OCI-LY3 (cell line): ENCODE measurements around the gene POLL.

Experiments
- H2AFZ ChIP-seq: fragments of 200-600, 300-600 bp; shearing (Covaris generic); 2 replicates; pipeline ENCODE4 v1.6.0; 2014; ENCODE audit warnings: antibody characterized with exemption, low read depth, low read length
- H3K27ac ChIP-seq: fragments of 200-600, 300-600 bp; sonication (generic); 2 replicates; pipeline ENCODE4 v1.5.1; 2014; ENCODE audit warnings: mild to moderate bottlenecking, low read length, moderate library complexity, mixed read lengths
- H3K27me3 ChIP-seq: fragments of 200-600, 300-600 bp; sonication (generic); 2 replicates; pipeline ENCODE4 v1.6.1; 2014; ENCODE audit warnings: low read depth, low read length, mixed read lengths
- H3K36me3 ChIP-seq: fragments of 200-600, 300-600 bp; sonication (generic); replicated peaks from 2 replicates; pipeline ENCODE3; 2014; ENCODE audit warnings: low read depth, low read length, mixed read lengths
- H3K4me1 ChIP-seq: fragments of 300-600, 200-600 bp; sonication (generic); 2 replicates; pipeline ENCODE4 v1.6.1; 2014; ENCODE audit warnings: low read length, mixed read lengths
- H3K4me2 ChIP-seq: fragments of 200-600, 300-600 bp; sonication (generic); 2 replicates; pipeline ENCODE4 v1.6.1; 2014; ENCODE audit warnings: low read length, mixed read lengths
- H3K4me3 ChIP-seq: fragments of 300-600, 200-600 bp; sonication (generic); 2 replicates; pipeline ENCODE4 v1.5.1; 2014; ENCODE audit warnings: antibody characterized with exemption, mild to moderate bottlenecking, low read length, moderate library complexity
- H3K79me2 ChIP-seq: fragments of 300-600, 200-600 bp; shearing (Covaris generic); 2 replicates; pipeline ENCODE4 v1.6.1; 2014; ENCODE audit warnings: mild to moderate bottlenecking, low read length, mixed read lengths
- H3K9ac ChIP-seq: fragments of 300-600, 200-600 bp; shearing (Covaris generic); 2 replicates; pipeline ENCODE4 v1.6.0; 2014; ENCODE audit warnings: mild to moderate bottlenecking, low read length, moderate library complexity
- H3K9me3 ChIP-seq: fragments of 200-600, 300-600 bp; shearing (Covaris generic); 2 replicates; pipeline ENCODE4 v1.6.1; 2014; ENCODE audit warnings: low read length, mixed read lengths; ENCODE audit not compliant: insufficient read depth
- H4K20me1 ChIP-seq: fragments of 200-600, 300-600 bp; sonication (generic); 2 replicates; pipeline ENCODE4 v1.6.1; 2016; ENCODE audit warnings: low read length, mixed read lengths; ENCODE audit not compliant: insufficient read depth
- CTCF ChIP-seq: fragments of 200-600, 300-600 bp; sonication (generic); IDR thresholded peaks from 2 replicates; pipeline ENCODE4 v1.5.1; 2014; ENCODE audit warnings: antibody characterized with exemption, low read length, low read depth
- EZH2phosphoT487 ChIP-seq: fragments of 200-600 bp; shearing (Covaris generic); IDR thresholded peaks from 2 replicates; pipeline ENCODE4 v1.6.1; 2018; ENCODE audit warnings: antibody characterized with exemption, mixed run types, low read depth

Gene POLL

GRCh38 chr10:101575091-101575490 is 13.0 kb downstream of the POLL start:
- Histone ChIP-seq H3K9ac (no peak overlapping the region), H4K20me1 (no peaks in the 10 kb centered on the region), H3K27ac (no peak overlapping the region), H3K4me2 (no peak overlapping the region), H3K4me3 (no peak overlapping the region), H3K4me1 (no peaks in the 10 kb centered on the region; the same call in 1 of the 2 replicates), H2AFZ (no peak overlapping the region), H3K36me3 (no peaks in the 10 kb centered on the region), H3K79me2 (no peaks in the 10 kb centered on the region), H3K9me3 (no peaks in the 10 kb centered on the region), H3K27me3 (no peaks in the 10 kb centered on the region)
- TF ChIP-seq EZH2phosphoT487 (no peak), CTCF (no peak)

DNA sequence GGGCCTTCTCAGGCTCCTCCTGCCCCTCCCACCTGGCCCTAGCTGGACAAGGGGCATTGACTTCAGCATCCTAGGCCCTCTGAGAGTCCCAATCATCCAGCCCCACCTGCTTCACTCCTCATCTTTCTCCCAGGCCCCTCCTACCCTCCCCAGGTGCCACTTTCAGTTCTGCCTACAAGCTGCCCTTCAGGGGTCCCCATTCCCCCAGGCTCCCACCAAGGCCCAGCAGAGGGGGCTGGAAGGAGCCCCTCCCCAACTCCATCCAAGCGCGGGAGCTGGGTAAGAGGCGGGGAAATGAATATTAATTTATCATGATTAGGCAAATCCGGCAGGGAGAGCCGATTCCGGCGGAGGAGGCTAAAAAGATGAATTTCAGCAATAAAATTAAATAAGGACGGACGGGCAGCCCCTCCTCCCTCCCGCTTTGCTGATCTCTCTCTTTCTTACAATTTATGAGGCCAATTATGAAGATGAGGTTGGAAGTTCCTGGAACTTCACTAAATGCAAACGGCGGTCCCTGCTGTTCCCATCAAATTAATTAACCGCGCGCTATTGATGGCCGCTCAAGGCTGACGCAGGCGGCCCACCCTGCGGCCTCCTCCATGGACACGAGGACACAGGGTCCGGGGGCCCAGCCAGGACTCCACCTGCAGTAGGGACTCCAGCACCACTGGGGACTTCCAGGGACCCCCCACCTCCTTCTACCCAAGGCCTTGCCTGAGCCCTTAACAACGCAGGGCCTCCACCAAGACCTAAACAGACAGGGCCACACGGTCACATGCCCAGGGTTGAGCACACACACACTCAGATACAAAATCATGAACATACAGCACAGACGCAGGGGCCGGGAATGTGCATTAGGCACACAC is 13.9 kb downstream of the POLL start:
- H2AFZ ChIP-seq = no peak overlapping the region
- H3K27ac ChIP-seq = no peak overlapping the region
- no peaks in the 10 kb centered on the region for H3K36me3 ChIP-seq
- H3K79me2 ChIP-seq = no peaks in the 10 kb centered on the region
- H3K27me3 ChIP-seq = no peaks in the 10 kb centered on the region
- H3K9me3 ChIP-seq = no peaks in the 10 kb centered on the region
- H3K9ac ChIP-seq = no peak overlapping the region
- no peaks in the 10 kb centered on the region for H4K20me1 ChIP-seq
- no peaks in the 10 kb centered on the region; the same call in 1 of the 2 replicates for H3K4me1 ChIP-seq
- TF ChIP-seq EZH2phosphoT487 (no peak), CTCF (no peak)
- H3K4me2 ChIP-seq = no peak overlapping the region
- H3K4me3 ChIP-seq = no peak overlapping the region

DNA sequence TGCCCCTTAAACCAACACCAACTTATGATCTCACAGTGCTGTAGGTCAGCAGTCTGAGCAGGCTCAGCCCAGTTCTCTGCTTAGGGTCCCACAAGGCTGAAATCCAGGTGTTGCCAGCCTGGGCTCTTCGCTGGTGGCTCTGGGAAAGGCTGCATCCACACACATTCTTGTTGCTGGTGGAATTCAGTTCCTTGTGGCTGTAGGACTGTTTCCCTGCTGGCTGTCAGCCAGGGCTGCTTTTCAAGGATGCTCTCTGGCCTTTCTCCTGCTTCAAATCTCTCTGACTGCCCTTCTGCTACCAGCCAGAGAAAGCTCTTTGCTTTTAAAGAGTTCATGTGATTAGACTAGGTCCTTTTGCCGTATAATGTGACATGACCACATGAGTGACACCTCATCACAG is 15.3 kb downstream of the POLL start:
- 0 out of 2 replicates have a peak, but pooled peaks cover 4% of the 10 kb centered on the region for H3K27me3 ChIP-seq
- H2AFZ ChIP-seq = no peak overlapping the region

More for the DNA sequence above, 15.3 kb downstream of the POLL start:
- TF ChIP-seq CTCF = no peak
- no peak for TF ChIP-seq EZH2phosphoT487
- Histone ChIP-seq H4K20me1 (no peaks in the 10 kb centered on the region), H3K27ac (no peak overlapping the region), H3K4me3 (no peak overlapping the region), H3K9ac (no peak overlapping the region), H3K79me2 (no peaks in the 10 kb centered on the region), H3K4me1 (no peaks in the 10 kb centered on the region; the same call in 1 of the 2 replicates), H3K36me3 (no peaks in the 10 kb centered on the region), H3K4me2 (no peak overlapping the region), H3K9me3 (no peaks in the 10 kb centered on the region)
